Gastrocnemius medialis (tissue), 4 donors: Measurements from ENCODE around the gene MANEAL.

Experiments used
- CTCF ChIP-seq, 5 experiments: fragments of 450-650 bp in 3 of 5; fragments of 200-600 bp in 2 of 5; sonication (generic) in 2 of 5; IDR thresholded peaks in 4 of 5; conservative IDR thresholded peaks in 1 of 5; 1 replicate in 4 of 5; 2 replicates in 1 of 5; pipeline ENCODE4 v1.5.1; 2016 to 2019; ENCODE audit warnings: antibody characterized with exemption in 5 of 5, mild to moderate bottlenecking in 3 of 5, moderate library complexity in 3 of 5
- POLR2A ChIP-seq, 2 donors: fragments of 450-650 bp; IDR thresholded peaks; one replicate each; pipeline ENCODE4 v1.6.1; 2017; ENCODE audit warnings: antibody characterized with exemption in 2 of 2, mild to moderate bottlenecking in 2 of 2, moderate library complexity in 2 of 2

GRCh38 chr1:37846647-37847339 is 53.1 kb downstream of the MANEAL start:
- no peak for TF ChIP-seq POLR2A (IDR thresholded peaks at IDR 0.05)
- no peak for TF ChIP-seq CTCF (IDR thresholded peaks at IDR 0.05 in 4 of 5, conservative IDR thresholded peaks at IDR 0.05 in 1 of 5)
